Activated CD8-positive, alpha-beta memory T cell treated with anti-CD3 and anti-CD28 coated beads, Interleukin-2, amount 50 U/mL, for 1 hour (primary cell): Measurements from ENCODE around the gene PPME1.
"Not testable (repeated sequence)": the region's sequence is repeated elsewhere in the genome, so short reads cannot be mapped to it uniquely, and the experiment has no call there.

Source experiments
- DNase-seq: peaks from one replicate; pipeline ENCODE4 v3.0.0-alpha.2; 2020; ENCODE audit errors: extremely low read depth

PPME1 gene

GRCh38 chr11:74170694-74171629 is at the start of gene PPME1, which contains the start of gene C2CD3:
TSS of gene PPME1 (plus strand) at chr11:74171289. CDS start at chr11:74171422, 133 bp downstream.
TSS of gene C2CD3 (minus strand) at chr11:74171002. CDS start at chr11:74170792, 210 bp downstream.
- peak; percentile 93 for DNase-seq

GRCh38 chr11:74121804-74122203 is 49.3 kb upstream of the PPME1 start:
- no peak for DNase-seq

- DNase-seq = no peak
Measured at GRCh38 chr11:74123008-74123448, 48.1 kb upstream of the PPME1 start.

- not testable (repeated sequence) for DNase-seq
Measured at GRCh38 chr11:74129121-74129520, 42.0 kb upstream of the PPME1 start.

- no peak for DNase-seq
Measured at GRCh38 chr11:74132833-74133232, 38.3 kb upstream of the PPME1 start.

- DNase-seq = no peak
Measured at GRCh38 chr11:74133436-74133835, 37.7 kb upstream of the PPME1 start.

- no peak for DNase-seq
Measured at GRCh38 chr11:74134661-74135060, 36.4 kb upstream of the PPME1 start.

GRCh38 chr11:74135127-74135840 is 35.8 kb upstream of the PPME1 start:
- no peak for DNase-seq

- no peak for DNase-seq
Measured at GRCh38 chr11:74138021-74138420, 33.1 kb upstream of the PPME1 start.

GRCh38 chr11:74138572-74138971 is 32.5 kb upstream of the PPME1 start:
- DNase-seq = no peak

- DNase-seq = no peak
Measured at GRCh38 chr11:74139151-74139918, 31.8 kb upstream of the PPME1 start.

- not testable (repeated sequence) for DNase-seq
Measured at GRCh38 chr11:74139919-74140431, 31.1 kb upstream of the PPME1 start.

GRCh38 chr11:74141241-74141695 is 29.8 kb upstream of the PPME1 start:
- no peak for DNase-seq

GRCh38 chr11:74141908-74142307 is 29.2 kb upstream of the PPME1 start:
- no peak for DNase-seq

GRCh38 chr11:74142624-74143023 is 28.5 kb upstream of the PPME1 start:
- DNase-seq = no peak

GRCh38 chr11:74144592-74144991 is 26.5 kb upstream of the PPME1 start:
- no peak for DNase-seq

GRCh38 chr11:74147199-74147929 is 23.7 kb upstream of the PPME1 start:
- DNase-seq = no peak

- DNase-seq = no peak
Measured at GRCh38 chr11:74153224-74153623, 17.9 kb upstream of the PPME1 start.

- no peak for DNase-seq
Measured at GRCh38 chr11:74154620-74155281, 16.3 kb upstream of the PPME1 start.

- DNase-seq = no peak
Measured at GRCh38 chr11:74157169-74157568, 13.9 kb upstream of the PPME1 start.
